Medulla oblongata (tissue), 1 donor: ENCODE measurements around the gene TMEM132D.
A peak's percentile ranks its signal among the peaks of the same experiment; 100 is the strongest.
"Not testable (repeated sequence)": the region's sequence is repeated elsewhere in the genome, so short reads cannot be mapped to it uniquely, and the experiment has no call there.

ENCODE experiments used
- DNase-seq: peaks from one replicate; pipeline ENCODE4 v3.0.0-alpha.2; 2015; ENCODE audit errors: extremely low spot score

Gene TMEM132D

GRCh38 chr12:129903956-129904829 is at the start of gene TMEM132D:
TMEM132D (minus strand) TSS chr12:129904025.
- DNase-seq, result no peak

- no peak for DNase-seq
These were observed 45.8 kb upstream of the TMEM132D start for GRCh38 chr12:129949651-129950050.

- DNase-seq, result no peak
These were observed 37.8 kb upstream of the TMEM132D start for GRCh38 chr12:129941618-129942017.

- no peak for DNase-seq
These were observed 34.3 kb upstream of the TMEM132D start for GRCh38 chr12:129938089-129938488.

- no peak for DNase-seq
These were observed 33.6 kb upstream of the TMEM132D start for GRCh38 chr12:129937426-129937825.

GRCh38 chr12:129928643-129929042 is 24.8 kb upstream of the TMEM132D start:
- DNase-seq, result no peak

GRCh38 chr12:129927316-129927900 is 23.6 kb upstream of the TMEM132D start:
- no peak for DNase-seq

- DNase-seq, result peak; percentile 88
These were observed 7.7 kb upstream of the TMEM132D start for GRCh38 chr12:129911428-129912049.

GRCh38 chr12:129909051-129910020 is 5.5 kb upstream of the TMEM132D start:
- no peak for DNase-seq

GRCh38 chr12:129903092-129903945 is 506 bp downstream of the TMEM132D start:
- DNase-seq, result no peak

- no peak for DNase-seq
These were observed 1.3 kb downstream of the TMEM132D start for GRCh38 chr12:129902371-129903091.

GRCh38 chr12:129901254-129901653 is 2.6 kb downstream of the TMEM132D start:
- no peak for DNase-seq

GRCh38 chr12:129900306-129900705 is 3.5 kb downstream of the TMEM132D start:
- no peak for DNase-seq

- DNase-seq, result not testable (repeated sequence)
These were observed 4.8 kb downstream of the TMEM132D start for GRCh38 chr12:129899045-129899444.

- DNase-seq, result no peak
These were observed 10.1 kb downstream of the TMEM132D start for GRCh38 chr12:129893691-129894090.

- no peak for DNase-seq
These were observed 16.7 kb downstream of the TMEM132D start for GRCh38 chr12:129887101-129887500.

GRCh38 chr12:129886541-129886940 is 17.3 kb downstream of the TMEM132D start:
- DNase-seq, result no peak

GRCh38 chr12:129885287-129885686 is 18.5 kb downstream of the TMEM132D start:
- no peak for DNase-seq

- DNase-seq, result no peak
These were observed 26.4 kb downstream of the TMEM132D start for GRCh38 chr12:129877411-129877810.

GRCh38 chr12:129873833-129874208 is 30.0 kb downstream of the TMEM132D start:
- no peak for DNase-seq
